ENCODE data around the gene RIC1. TPM values are rescaled to one million over a fixed set of nuclear protein-coding genes. Genes with fewer than 3 reads are reported as not detected.

RIC1 gene
- total and polyA plus RNA-seq, 2 of the 8 experiments (the other 6 are each of a cell fraction or from before 2014, with no cell fraction given): 10.7 to 24.5 TPM

- H3K36me3 ChIP-seq (ENCODE audit: control insufficient read depth in 2 of 4, insufficient read depth in 4 of 4, low read length in 3 of 4): peaks cover 0 to 5% (median 0%) of the 10 kb centered on the region in 4 experiments; a peak in 1 of 8 replicates
- H3K27me3 ChIP-seq (replicated peaks in 1 of 4; ENCODE audit: control insufficient read depth in 3 of 4, extremely low read depth in 1 of 4, insufficient read depth in 3 of 4, low read length in 3 of 4): no peaks in the 10 kb centered on the region
- ChIA-PET CTCF (ENCODE audit: partially characterized antibody) (no interaction called here), POLR2A (ENCODE audit: partially characterized antibody) (no interaction called here)
- no peaks in the 10 kb centered on the region for H3K79me2 ChIP-seq (ENCODE audit: control insufficient read depth in 1 of 2, insufficient read depth in 2 of 2, low read length in 2 of 2)
- H3K9ac ChIP-seq (replicated peaks in 1 of 4; ENCODE audit: extremely low read depth in 1 of 4, low read depth in 3 of 4, low read length in 3 of 4): no peak overlapping the region
- H3K79me1 ChIP-seq (ENCODE audit: low read depth, low read length): no peaks in the 10 kb centered on the region
- H3K23me2 ChIP-seq (ENCODE audit: low read depth, low read length): no peaks in the 10 kb centered on the region
- no peak for DNase-seq (ENCODE audit: low read depth in 1 of 2, low spot score in 2 of 2)
- WGBS, 2 experiments (ENCODE audit: extremely low coverage in 1 of 2, insufficient coverage in 1 of 2, insufficient read length in 1 of 2, insufficient replicate concordance in 2 of 2, low coverage in 1 of 2, low lambda C conversion rate in 2 of 2, missing lambda C conversion rate in 1 of 2): 91% methylated on average over 3 of the region's 3 CpGs; no CpG with 5 or more reads in 1 of the 2 experiments
- H4K20me1 ChIP-seq (replicated peaks in 1 of 2; ENCODE audit: control insufficient read depth in 1 of 2, insufficient read depth in 2 of 2, low read length in 2 of 2): no peaks in the 10 kb centered on the region
- H4K8ac ChIP-seq (ENCODE audit: extremely low read depth, insufficient read depth, low read length): no peak overlapping the region
- H2BK120ac ChIP-seq (replicated peaks; ENCODE audit: low read depth, low read length): no peak overlapping the region
- no peak overlapping the region for H4K91ac ChIP-seq (replicated peaks; ENCODE audit: insufficient read length, low read length)
- no peak overlapping the region for H3K14ac ChIP-seq (ENCODE audit: insufficient read length)
- H2BK12ac ChIP-seq (ENCODE audit: low read depth, low read length): no peak overlapping the region
- no peak overlapping the region for H3K4me2 ChIP-seq (ENCODE audit: insufficient read depth in 1 of 2, low read depth in 2 of 2, low read length in 2 of 2)
- no peak overlapping the region for H2BK5ac ChIP-seq (ENCODE audit: low read depth, low read length)
- H3K9me3 ChIP-seq (ENCODE audit: insufficient read depth in 2 of 2, low read depth in 1 of 2, low read length in 1 of 2): no peaks in the 10 kb centered on the region
- no peak overlapping the region for H4K5ac ChIP-seq (ENCODE audit: insufficient read length, low read depth, low read length)
- no peak overlapping the region for H3K4ac ChIP-seq (replicated peaks; ENCODE audit: insufficient read length, low read depth, low read length)
- no peaks in the 10 kb centered on the region for H3K4me1 ChIP-seq (replicated peaks in 1 of 4; ENCODE audit: control insufficient read depth in 3 of 4, insufficient read depth in 4 of 4, low read length in 3 of 4)
- H2AK5ac ChIP-seq (ENCODE audit: low read depth, low read length): no peak overlapping the region
- H3K4me3 ChIP-seq (ENCODE audit: extremely low read depth in 1 of 4, insufficient read depth in 2 of 4, low read depth in 3 of 4, low read length in 4 of 4): no peak overlapping the region
- no peak overlapping the region for H3K56ac ChIP-seq (replicated peaks; ENCODE audit: insufficient read length, low read depth, low read length)
- H2BK20ac ChIP-seq (ENCODE audit: low read length): no peak overlapping the region
- no peak overlapping the region for H2BK15ac ChIP-seq (ENCODE audit: low read length)
- no peak overlapping the region for H3K23ac ChIP-seq (ENCODE audit: insufficient read length)
- H3K18ac ChIP-seq (ENCODE audit: extremely low read depth, low read length): no peak overlapping the region
- FAIRE-seq: no peak
- H3K27ac ChIP-seq (ENCODE audit: low read depth, low read length): no peak overlapping the region
- H2AFZ ChIP-seq (ENCODE audit: low read length): no peak overlapping the region
- TF ChIP-seq CREB1 (IDR thresholded peaks at IDR 0.05): no peak
- TF ChIP-seq CHD1 (IDR thresholded peaks at IDR 0.05; ENCODE audit: low read depth, low read length): no peak
- TF ChIP-seq SIX5 (IDR thresholded peaks at IDR 0.05; ENCODE audit: low read depth, low read length): no peak
- no peak for TF ChIP-seq KDM1A (IDR thresholded peaks at IDR 0.05; ENCODE audit: borderline replicate concordance, low read length)
- TF ChIP-seq YY1 (IDR thresholded peaks at IDR 0.05; ENCODE audit: low read depth, low read length): no peak
- TF ChIP-seq TAF7 (optimal IDR thresholded peaks at IDR 0.05; ENCODE audit: borderline replicate concordance, low read depth, low read length): no peak
- no peak for TF ChIP-seq SUZ12 (IDR thresholded peaks at IDR 0.05; ENCODE audit: low read length)
- no peak for TF ChIP-seq CEBPB (IDR thresholded peaks at IDR 0.05; ENCODE audit: low read depth, low read length)
- no peak for TF ChIP-seq SAP30 (IDR thresholded peaks at IDR 0.05; ENCODE audit: insufficient read depth, insufficient replicate concordance, low read length)
- no peak for TF ChIP-seq RBBP5 (IDR thresholded peaks at IDR 0.05; ENCODE audit: borderline replicate concordance, low read depth, low read length)
- TF ChIP-seq CHD2 (IDR thresholded peaks at IDR 0.05; ENCODE audit: low read length): no peak
- no peak for TF ChIP-seq ATF2 (IDR thresholded peaks at IDR 0.05; ENCODE audit: low read length)
- no peak for TF ChIP-seq RNF2 (IDR thresholded peaks at IDR 0.05; ENCODE audit: borderline replicate concordance, low read depth, low read length, missing control alignments, poor library complexity, severe bottlenecking)
These were observed 127.7 kb downstream of the RIC1 start for GRCh38 chr9:5756633-5757032.
